Pulmonary artery endothelial cell (primary cell): Measurements from ENCODE around the gene HCFC1R1. TPM values are rescaled to one million over a fixed set of nuclear protein-coding genes. Genes with fewer than 3 reads are reported as not detected.

Experiments used
- DNase-seq: peaks from one replicate; pipeline ENCODE4 v3.0.0-alpha.2; 2011; ENCODE audit warnings: low read depth, low spot score
- total RNA-seq: library from RNA; depleted of rRNA; stranded (reverse); fragments of >200 nt; gene quantifications from 2 replicates; pipeline ENCODE4 v1.2.3, GENCODE V29; 2014

Gene HCFC1R1
- total RNA-seq, 1 donor from 2014 or later = 10.0 TPM

DNA sequence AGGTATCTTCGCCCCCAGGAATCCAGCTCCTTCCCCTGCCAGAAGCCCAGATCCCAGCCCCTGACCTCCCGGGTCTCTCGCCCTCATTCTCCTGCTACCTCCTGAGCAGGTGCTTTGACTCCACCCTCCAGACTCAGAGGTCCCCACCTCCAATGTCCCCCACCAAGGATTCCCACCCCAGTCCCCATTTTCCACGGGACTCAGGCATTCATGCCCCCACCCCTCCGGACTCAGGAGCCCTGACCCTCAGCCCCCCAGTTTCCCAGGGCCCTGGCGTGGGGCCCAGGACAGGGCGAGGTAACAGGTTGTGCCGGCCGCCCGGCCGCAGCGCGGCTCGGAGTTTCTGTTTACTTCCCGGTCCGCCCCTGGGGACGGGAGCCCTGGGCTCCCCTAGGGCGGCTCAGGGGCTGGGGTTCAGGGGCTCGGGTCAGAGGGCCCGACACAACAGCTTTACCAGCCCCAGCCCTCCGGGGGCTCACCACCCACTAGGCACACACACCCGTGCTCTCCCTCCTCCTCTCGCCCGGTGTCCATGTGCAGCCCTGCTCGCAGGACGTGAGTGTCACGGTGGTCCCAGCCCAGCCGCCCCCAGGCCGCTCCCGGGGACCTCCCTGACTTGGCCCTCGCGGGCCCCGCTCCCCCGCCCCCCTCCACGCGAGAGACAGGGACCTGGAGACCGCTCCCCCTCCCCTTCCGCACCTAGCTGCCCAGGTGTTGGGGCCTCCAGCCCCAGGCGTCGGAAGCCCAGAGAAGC, 12.4 kb upstream of the HCFC1R1 start:
- no peak for DNase-seq

DNA sequence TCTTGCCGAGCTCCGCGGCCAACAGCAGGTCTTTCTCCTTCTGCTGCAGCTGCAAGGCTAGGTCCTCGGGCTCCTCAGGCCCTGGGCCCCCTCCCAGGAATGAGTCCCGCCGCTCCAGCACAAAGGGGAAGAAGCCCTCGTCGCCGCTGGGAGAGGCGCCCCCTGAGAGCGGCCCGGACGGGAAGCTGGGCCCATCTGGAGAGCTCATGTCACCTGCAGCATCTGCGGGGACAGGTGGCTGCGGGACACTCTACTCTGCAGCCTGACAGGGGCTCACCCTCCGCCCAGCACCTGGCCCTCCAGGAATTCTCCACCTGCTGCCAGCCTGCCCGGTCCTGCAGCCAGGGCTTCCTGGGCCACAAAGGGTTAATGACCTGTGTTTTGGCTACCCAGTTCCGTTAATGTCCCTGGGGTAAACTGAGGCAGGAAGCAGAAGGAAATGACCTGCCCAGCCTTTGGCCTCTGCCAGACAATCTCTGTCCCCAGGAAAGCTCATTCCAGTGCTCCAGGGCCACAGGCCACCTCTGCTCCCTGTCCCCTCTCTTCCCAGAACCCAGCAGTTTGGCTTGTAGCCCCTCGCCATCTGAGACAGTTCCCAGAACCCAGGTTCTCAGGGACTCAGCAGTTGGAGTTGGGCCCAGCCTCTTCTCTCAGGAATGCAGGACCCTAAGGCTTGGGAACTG, 11.7 kb upstream of the HCFC1R1 start:
- DNase-seq = no peak

DNA sequence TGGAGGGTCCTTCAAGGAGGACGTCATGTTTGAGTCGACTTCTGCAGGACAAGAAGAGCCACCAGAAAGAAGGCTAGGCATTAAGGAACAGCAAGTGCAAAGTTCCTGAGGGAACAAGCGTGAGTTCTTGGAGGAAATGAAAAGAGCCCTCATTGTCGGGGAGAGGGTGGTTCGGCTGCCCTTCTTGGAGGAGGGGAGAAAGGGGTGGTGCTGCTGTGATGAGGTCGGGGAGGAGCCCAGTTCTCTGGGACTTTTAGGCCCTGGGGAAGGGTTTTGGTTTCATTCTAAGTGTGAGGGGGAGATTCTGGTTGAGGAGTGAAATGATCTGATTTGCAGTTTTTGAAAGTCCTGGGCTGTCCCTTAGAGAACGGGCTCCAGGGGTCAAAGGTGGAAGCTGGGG, 8.9 kb upstream of the HCFC1R1 start:
- DNase-seq = no peak

DNA sequence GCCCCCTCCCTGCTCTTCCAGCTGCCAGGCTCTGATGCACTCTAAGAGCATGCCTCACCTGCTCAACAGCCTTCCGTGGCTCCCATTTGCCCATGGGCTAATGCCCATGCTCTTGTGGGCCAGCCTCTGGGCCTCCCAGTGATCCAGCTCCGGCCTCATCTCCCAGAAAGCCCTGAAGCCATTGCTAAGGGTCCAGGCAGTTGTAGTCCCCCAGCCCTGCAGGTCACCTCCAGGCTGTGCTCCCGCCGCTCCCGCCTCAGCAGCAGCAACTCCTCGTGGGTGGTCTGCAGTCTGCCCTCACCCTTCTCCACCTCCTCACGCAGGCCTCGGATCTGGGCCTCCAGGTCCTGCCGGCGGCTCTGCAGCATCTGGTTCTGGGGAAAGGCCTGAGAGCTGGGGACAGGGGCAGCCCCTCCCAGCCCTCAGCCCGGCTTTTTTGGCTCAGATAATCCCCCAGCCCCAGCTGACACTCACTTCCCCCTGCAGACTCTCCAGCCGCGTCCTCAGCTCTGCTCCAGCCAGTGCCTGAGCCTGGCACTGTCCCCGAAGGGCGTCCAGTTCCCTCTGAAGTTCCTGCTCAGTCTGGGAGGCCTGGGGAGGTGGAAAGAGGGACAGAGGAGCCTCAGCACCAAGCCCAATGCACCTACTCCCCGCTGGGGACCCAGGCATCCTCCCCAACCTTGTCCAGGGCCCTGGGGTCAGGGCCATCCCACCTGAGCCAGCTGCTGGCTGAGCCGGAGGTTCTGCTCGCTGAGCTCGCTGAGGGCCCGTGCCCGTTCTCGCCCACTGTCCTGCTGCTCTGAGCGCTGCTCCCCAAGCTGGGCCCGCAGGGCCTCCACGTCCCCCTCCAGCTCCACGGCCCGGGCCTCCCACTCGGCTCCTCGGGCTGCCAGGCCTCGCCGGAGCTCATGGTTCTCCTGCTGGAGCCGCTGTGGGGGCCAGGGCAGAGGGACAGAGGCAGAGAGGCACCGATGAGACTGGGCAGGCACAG, 6.8 kb upstream of the HCFC1R1 start:
- DNase-seq = no peak

DNA sequence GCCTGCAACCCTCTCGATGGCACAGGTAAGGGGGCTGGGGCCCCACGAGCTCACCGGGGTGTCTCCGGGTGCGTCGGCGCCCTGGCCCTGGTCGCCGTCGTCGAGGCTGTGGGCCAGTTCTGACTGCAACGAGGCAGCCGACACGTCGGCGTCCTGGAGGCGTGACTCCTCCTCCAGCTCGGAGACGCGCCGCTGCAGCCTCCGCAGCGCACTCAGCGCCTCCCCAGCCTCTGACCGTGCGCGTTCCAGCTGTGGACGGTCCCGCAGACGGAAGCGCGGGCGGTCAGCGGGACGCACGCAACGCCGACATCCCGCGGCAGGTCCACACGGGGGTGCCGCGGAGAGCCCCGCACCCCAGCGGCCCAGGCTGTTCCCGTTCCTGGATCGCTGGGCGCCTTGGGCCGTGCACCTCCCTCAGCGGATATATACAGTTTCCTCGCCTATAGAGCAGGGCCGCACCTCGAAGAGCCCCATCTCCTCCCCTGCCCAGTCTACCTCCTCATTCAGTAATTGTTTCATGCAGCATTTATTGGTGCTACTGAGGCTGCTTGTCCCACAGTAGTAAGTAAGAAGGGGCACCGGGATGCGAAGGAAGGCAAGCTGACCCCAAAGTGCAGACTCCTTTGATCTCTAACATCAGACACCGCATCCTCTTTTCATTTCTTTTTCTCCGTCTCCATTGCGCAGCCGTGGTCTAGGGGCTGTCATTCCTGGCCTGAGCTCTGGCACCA, 5.9 kb upstream of the HCFC1R1 start:
- DNase-seq = no peak

DNA sequence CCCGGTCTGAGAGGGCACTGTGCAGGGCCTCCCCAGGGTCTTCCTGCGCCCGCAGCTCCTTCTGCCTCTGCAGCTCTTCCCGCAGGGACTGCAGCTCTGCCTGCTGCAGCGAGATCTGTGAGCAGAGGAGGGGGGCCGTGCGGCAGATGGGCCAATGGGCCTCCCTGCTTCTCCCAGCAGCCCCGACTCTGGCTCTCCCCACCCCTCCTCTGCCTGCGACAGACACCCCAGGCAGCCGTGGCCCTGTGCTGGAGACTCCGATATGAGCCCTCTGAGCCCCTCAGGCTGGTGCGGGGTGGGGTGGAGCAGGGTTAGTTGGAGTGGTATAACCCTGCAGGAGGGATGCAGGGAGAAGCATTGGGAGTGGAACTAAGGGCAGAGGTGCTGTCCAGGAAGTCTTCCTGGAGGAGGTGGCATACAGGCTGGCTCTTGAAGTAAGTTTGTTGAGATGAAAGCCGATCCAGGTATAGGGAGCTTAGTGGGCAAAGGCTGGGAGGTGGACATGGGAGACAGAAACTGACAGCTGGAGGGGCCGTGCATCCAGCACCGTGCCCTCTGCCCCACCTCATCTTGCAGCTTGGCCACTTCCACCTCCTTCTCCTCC, 5.1 kb upstream of the HCFC1R1 start:
- DNase-seq = no peak

DNA sequence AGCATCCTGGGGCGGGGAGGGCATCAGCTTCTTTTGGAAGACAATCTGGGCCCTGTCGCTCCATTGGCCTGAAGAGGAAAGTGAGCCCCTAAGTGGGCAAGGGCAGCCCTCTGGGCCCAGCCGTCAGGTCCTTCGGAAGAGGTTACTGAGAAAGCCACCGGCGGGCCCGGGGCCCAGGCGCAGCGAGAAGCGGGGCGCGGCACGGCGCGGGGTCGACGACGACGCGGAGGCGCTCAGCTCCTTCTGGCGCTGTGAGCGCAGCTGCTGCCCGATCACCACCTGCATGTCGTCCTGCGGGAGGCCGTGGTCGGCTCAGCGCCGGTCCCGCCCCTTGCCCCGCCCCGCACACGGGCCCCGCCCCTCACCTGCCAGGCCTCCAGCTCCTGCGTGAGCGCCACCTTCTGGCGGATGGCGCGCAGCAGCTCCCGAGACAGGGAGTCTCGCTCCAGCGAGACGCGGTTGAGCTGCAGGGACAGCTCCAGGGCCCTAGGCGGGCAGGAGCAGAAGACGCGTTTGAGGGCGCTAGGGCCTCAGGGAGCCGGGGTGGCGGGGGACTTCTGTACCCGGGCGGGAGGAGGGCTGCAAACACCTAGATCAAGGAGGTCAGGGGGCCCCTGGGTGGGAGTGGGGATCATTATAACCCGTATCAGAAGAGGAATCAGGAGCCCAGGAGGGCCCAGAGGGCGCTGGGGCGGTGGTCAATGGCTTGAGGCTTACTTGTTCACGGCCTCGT, 4.4 kb upstream of the HCFC1R1 start:
- DNase-seq = no peak

DNA sequence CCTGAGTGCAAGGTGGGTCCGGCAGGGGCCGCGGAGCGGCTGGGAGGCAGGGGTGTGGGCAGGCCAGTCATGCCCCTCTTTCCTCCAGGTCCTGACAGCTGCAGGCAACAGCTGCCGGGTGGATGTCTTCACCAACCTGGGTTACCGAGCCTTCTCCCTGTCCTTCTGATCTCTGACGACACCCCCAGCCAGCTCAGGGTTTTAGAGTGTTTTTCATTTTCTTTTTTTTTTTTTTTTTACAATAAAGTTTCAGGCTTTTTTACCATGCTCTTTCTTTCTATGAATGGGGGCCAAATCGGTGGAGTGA, 3.7 kb upstream of the HCFC1R1 start:
- no peak for DNase-seq

DNA sequence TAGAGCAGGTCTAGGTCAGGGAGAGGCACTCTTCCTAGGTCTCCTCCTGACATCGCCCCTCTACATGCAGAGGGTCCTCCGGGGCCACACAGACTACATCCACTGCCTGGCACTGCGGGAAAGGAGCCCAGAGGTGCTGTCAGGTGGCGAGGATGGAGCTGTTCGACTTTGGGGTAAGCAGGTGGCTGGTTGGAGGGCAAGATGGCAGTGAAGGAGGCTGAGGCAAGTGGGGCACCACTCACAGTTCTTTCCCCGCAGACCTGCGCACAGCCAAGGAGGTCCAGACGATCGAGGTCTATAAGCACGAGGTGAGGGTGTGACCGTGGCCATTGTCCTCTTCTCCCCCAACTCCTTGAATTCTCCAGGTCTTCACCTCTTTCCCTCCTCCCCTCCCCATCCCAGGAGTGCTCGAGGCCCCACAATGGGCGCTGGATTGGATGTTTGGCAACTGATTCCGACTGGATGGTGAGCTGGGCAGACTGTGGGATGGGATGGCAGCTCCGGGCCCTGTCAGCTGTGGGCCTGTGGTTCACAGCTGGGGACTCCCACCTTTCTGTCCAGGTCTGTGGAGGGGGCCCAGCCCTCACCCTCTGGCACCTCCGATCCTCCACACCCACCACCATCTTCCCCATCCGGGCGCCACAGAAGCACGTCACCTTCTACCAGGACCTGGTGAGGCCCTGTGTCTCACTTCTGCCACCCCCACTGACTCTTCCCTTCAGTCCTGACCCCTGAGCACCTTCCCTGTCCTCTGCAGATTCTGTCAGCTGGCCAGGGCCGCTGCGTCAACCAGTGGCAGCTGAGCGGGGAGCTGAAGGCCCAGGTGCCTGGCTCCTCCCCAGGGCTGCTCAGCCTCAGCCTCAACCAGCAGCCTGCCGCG, 3.1 kb upstream of the HCFC1R1 start:
- no peak for DNase-seq

DNA sequence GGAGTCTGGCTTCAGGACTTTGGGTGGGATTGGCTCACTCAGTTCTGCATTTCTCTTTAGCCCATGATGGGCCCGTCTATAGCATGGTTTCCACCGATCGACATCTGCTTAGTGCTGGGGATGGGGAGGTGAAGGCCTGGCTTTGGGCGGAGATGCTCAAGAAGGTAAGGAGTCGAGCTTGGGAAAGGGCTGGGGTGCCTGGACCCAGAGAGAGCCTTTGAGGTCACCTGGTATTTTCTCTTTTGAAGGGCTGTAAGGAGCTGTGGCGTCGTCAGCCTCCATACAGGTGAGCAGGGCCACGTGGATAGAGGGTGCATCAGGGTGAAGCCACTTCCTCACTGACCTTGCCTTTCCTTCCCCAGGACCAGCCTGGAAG, 2.2 kb upstream of the HCFC1R1 start:
- DNase-seq = no peak

DNA sequence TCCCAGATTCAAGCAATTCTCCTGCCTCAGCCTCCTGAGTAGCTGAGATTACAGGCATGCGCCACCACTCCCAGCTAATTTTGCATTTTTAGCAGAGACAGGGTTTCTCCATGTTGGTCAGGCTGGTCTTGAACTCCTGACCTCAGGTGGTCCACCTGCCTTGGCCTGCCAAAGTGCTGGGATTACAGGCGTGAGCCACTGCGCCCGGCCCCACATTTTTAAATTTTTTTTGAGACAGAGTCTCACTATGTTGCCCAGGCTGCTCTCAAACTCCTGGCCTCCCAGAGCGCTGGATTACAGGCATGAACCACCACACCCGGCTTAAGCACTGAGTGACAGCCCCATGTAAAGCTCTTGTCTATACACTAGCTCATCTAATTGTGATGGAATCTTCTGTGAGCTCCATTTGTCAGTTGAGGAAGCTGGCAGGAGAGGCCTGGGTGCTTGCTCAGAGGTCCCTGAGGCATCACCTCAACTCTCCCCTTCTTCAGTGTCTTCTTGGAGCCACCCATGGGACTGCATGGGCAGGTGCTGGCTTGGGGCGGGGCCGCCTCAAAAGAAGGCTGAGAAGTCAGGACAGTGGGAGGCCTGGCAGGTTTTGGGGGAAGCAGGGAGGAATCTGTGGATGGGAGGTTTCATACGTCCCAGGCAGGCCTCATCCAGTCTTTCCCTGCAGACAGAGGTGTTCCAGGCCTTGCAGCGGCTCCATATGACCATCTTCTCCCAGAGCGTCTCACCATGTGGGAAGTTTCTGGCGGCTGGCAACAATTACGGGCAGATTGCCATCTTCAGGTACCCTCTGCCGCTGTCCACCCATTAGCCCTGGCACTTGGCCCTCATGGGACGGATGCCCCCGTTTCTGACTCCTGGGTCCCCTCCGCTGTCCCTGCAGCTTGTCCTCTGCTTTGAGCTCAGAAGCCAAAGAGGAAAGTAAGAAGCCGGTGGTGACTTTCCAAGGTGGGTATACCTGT, 1.6 kb upstream of the HCFC1R1 start:
- DNase-seq = no peak

DNA sequence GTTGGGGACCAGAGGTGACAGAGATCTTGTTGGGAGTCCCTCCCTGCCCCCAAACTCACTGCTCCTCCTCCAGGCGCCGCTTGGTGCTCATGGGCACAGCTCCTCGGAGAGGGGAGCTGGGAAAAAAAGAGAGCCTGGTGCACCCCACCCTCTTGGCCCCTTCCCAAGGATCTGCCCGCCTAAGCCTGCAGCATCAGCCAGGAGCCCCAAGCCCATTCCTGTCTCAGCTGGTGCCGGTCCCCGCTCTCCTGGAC, 400 bp downstream of the HCFC1R1 start:
- DNase-seq = no peak

DNA sequence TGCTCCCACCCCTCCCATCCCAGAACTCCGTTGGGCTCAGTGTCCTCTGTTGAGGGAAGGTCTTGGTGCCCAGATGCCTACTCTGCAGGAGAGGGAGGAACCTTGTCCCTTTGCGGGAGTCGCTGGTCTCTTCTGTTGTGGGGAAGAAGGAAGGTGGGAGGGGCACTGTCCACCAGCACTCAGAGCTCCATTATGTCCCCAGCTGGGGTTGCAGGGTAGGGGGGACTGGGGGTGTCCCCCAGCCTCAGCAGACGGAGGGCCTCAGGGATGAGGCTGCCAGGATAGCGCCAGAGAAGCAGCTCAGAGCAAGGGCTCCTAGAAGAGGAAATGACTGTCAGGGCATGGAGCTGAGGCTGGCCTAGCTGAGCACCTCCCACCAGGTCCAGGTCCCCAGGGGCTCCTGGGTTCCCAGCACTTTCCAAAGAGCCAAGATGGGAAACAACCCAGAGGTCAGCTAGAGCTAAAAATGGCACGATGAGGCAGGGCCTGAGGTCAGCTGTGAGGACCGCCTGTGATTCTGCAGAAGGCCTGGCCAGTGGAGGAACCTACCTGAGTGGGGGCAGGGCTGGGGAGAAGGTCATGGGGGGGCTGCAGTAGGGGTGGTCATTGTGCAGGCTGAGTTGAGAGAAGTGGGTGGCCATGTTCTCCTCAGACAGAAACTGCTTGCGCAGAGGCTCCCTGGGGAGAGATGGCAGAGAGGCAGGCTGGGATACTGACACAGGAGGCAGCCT, 893 bp downstream of the HCFC1R1 start:
- no peak for DNase-seq

DNA sequence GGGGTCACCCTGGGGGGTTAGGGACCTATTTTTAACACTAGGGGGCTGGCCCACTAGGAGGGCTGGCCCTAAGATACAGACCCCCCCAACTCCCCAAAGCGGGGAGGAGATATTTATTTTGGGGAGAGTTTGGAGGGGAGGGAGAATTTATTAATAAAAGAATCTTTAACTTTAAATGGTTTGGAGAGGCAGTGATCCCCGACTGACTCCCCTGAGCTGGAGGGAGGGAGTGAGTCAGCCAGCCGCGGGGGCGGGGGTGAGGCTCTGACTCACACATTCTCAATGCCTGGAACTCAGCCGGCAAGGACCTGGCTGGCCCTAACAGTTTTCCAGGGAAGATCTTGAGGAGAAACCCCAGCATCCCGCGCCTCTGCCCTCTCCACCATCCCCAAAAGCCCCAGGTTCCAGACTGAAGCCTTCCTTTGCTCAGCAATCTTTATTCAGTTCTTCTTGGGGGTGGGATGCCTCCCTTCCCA, 1.5 kb downstream of the HCFC1R1 start:
- DNase-seq = peak; percentile 85

DNA sequence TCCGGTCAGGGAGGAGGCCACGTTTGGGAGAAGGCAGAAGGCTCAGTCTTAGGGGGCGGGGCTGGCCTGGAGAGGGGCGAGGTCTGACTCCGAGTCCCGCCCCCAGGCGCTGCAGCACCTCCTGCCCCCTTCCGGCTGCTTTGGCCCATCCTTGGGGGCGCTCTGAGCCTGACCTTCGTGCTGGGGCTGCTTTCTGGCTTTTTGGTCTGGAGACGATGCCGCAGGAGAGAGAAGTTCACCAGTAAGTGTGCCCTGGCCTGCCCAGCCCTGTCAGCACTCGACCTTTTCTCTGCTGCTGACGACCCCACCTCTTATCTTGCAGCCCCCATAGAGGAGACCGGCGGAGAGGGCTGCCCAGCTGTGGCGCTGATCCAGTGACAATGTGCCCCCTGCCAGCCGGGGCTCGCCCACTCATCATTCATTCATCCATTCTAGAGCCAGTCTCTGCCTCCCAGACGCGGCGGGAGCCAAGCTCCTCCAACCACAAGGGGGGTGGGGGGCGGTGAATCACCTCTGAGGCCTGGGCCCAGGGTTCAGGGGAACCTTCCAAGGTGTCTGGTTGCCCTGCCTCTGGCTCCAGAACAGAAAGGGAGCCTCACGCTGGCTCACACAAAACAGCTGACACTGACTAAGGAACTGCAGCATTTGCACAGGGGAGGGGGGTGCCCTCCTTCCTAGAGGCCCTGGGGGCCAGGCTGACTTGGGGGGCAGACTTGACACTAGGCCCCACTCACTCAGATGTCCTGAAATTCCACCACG, 2.1 kb downstream of the HCFC1R1 start:
- no peak for DNase-seq

DNA sequence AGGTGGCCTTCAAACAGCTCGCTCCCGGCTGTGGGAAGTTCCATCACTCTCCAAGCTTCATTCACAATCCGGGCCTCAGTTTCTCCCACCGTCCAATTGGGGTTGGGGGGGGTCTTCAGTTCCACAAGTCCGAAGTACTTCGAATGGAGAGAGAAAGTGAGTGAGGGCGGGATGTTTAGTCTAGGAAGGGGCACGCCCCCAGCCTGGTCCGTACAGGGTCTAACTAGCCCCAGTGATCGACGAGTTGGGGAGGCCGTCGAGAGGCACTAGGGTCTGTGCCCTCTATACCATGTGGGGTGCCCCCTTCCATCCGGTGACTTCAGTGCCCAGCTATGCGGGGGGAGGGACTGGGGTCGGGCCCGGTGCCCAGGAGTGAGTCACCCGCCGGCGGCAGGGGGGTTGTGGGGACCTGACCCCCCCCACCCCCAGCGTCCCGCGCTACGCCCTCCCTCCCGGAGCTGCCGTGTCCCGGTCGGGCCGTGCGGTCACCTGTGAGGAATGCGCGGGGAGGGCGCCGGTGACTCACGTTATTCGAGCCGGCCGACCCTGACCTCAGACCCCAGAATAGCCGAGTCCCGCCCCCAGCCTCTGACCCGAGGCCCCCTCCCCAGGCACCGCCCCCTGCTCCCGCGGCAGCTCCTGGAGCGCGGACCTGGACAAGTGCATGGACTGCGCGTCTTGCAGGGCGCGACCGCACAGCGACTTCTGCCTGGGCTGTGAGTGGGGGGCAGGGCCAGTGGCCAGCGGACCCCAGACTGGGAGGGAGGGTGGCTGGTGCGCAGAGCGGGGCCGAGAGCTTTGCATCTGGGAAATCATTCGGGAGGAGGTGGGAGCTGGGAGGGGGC, 2.9 kb downstream of the HCFC1R1 start:
- peak; percentile 66 for DNase-seq
